HepG2 (cell line): ENCODE results near the gene SPATA33.

ENCODE experiments used
- BATF2 ChIP-seq: sonication (generic); formaldehyde crosslinking; IDR thresholded peaks from 2 replicates; pipeline ENCODE4 v1.8.0; 2022; ENCODE audit warnings: mild to moderate bottlenecking, missing genetic modification reagents, moderate library complexity
- CREM ChIP-seq, 2 experiments: sonication (generic) in 1 of 2; formaldehyde crosslinking in 1 of 2; IDR thresholded peaks; 2 replicates each; pipeline versions ENCODE4 v1.4.0 to v1.6.1; 2016 to 2020; ENCODE audit warnings: antibody characterized with exemption in 1 of 2, mild to moderate bottlenecking in 1 of 2, missing genetic modification reagents in 1 of 2
- CTCF ChIP-seq: sonication (generic); formaldehyde crosslinking; IDR thresholded peaks from 2 replicates; pipeline ENCODE4 v1.5.0; 2020; ENCODE audit warnings: mild to moderate bottlenecking, missing genetic modification reagents, moderate library complexity
- RNF219 ChIP-seq: sonication (generic); formaldehyde crosslinking; IDR thresholded peaks from 2 replicates; pipeline ENCODE4 v1.5.0; 2020; ENCODE audit warnings: mild to moderate bottlenecking, missing genetic modification reagents
- TCF12 ChIP-seq, 2 experiments: fragments of 450-650 bp in 1 of 2; sonication (generic) in 1 of 2; formaldehyde crosslinking in 1 of 2; IDR thresholded peaks; 2 replicates each; pipeline versions ENCODE4 v1.6.1 to v1.8.0; 2017 to 2022; ENCODE audit warnings: antibody characterized with exemption in 1 of 2, mild to moderate bottlenecking in 1 of 2, missing genetic modification reagents in 1 of 2, moderate library complexity in 1 of 2
- ZNF292 ChIP-seq: sonication (generic); formaldehyde crosslinking; IDR thresholded peaks from 2 replicates; pipeline ENCODE4 v1.8.1; 2022; ENCODE audit warnings: mild to moderate bottlenecking, low read depth, missing genetic modification reagents, borderline replicate concordance
- ZNF318 ChIP-seq: sonication (generic); formaldehyde crosslinking; IDR thresholded peaks from 2 replicates; pipeline ENCODE4 v1.4.0; 2020; ENCODE audit warnings: mild to moderate bottlenecking, missing genetic modification reagents
- ZNF350 ChIP-seq: sonication (generic); formaldehyde crosslinking; IDR thresholded peaks from 2 replicates; pipeline ENCODE4 v1.4.0; 2020; ENCODE audit warnings: mild to moderate bottlenecking, low read depth, missing genetic modification reagents, borderline replicate concordance
- ZNF670 ChIP-seq: sonication (generic); formaldehyde crosslinking; IDR thresholded peaks from 2 replicates; pipeline ENCODE4 v1.8.0; 2022; ENCODE audit warnings: mild to moderate bottlenecking, missing genetic modification reagents, borderline replicate concordance
- ZSCAN20 ChIP-seq: sonication (generic); formaldehyde crosslinking; IDR thresholded peaks from 2 replicates; pipeline ENCODE4 v1.4.0; 2020; ENCODE audit warnings: missing genetic modification reagents, mild to moderate bottlenecking, borderline replicate concordance

- TF ChIP-seq BATF2 (CRISPR knock-in tag), result no peak
- TF ChIP-seq ZNF292 (CRISPR knock-in tag), result no peak
- TF ChIP-seq CTCF (CRISPR knock-in tag), result no peak
- TF ChIP-seq ZSCAN20 (CRISPR knock-in tag), result no peak
- no peak for TF ChIP-seq ZNF318 (CRISPR knock-in tag)
- TF ChIP-seq TCF12 (IDR thresholded peaks at IDR 0.05), result no peak
- no peak for TF ChIP-seq TCF12 (CRISPR knock-in tag; IDR thresholded peaks at IDR 0.05)
- no peak for TF ChIP-seq ZNF670 (CRISPR knock-in tag)
- no peak for TF ChIP-seq CREM (IDR thresholded peaks at IDR 0.05)
- TF ChIP-seq CREM (CRISPR knock-in tag; IDR thresholded peaks at IDR 0.05), result no peak
- no peak for TF ChIP-seq ZNF350 (CRISPR knock-in tag)
- TF ChIP-seq RNF219, result no peak
Observed at GRCh38 chr16:89646270-89646669, 11.4 kb upstream of the SPATA33 start.
